Nephron (organoid): ENCODE results near the gene PSORS1C2.

Experiments used
- H3K27ac Mint-ChIP-seq, 3 experiments: 2 replicates each; pipeline ENCODE4 v1.8.0; 2020; ENCODE audit warnings: mixed read lengths in 3 of 3, mild to moderate bottlenecking in 2 of 3, moderate library complexity in 1 of 3
- H3K27me3 Mint-ChIP-seq: 2 replicates; pipeline ENCODE4 v1.8.0; 2021; ENCODE audit warnings: low read depth, mild to moderate bottlenecking, moderate library complexity, mixed read lengths
- H3K36me3 Mint-ChIP-seq: 2 replicates; pipeline ENCODE4 v1.8.0; 2020; ENCODE audit warnings: low read depth, mixed read lengths
- H3K4me1 Mint-ChIP-seq: 2 replicates; pipeline ENCODE4 v1.8.0; 2020; ENCODE audit warnings: mixed read lengths
- H3K4me3 Mint-ChIP-seq, 3 experiments: 2 replicates each; pipeline ENCODE4 v1.8.0; 2020; ENCODE audit warnings: mild to moderate bottlenecking in 3 of 3, mixed read lengths in 3 of 3, moderate library complexity in 2 of 3
- H3K9me3 Mint-ChIP-seq: 2 replicates; pipeline ENCODE4 v1.8.0; 2020; ENCODE audit warnings: mixed read lengths
- TF ChIP-seq, protein P1 (sequence below), 3 experiments: fragments of 200-600 bp; sonication (generic); IDR thresholded peaks; one replicate each; pipeline ENCODE4 v1.5.0; 2021; ENCODE audit warnings: antibody characterized with exemption in 3 of 3; ENCODE audit not compliant: unreplicated experiment in 3 of 3

The PSORS1C2 gene

DNA sequence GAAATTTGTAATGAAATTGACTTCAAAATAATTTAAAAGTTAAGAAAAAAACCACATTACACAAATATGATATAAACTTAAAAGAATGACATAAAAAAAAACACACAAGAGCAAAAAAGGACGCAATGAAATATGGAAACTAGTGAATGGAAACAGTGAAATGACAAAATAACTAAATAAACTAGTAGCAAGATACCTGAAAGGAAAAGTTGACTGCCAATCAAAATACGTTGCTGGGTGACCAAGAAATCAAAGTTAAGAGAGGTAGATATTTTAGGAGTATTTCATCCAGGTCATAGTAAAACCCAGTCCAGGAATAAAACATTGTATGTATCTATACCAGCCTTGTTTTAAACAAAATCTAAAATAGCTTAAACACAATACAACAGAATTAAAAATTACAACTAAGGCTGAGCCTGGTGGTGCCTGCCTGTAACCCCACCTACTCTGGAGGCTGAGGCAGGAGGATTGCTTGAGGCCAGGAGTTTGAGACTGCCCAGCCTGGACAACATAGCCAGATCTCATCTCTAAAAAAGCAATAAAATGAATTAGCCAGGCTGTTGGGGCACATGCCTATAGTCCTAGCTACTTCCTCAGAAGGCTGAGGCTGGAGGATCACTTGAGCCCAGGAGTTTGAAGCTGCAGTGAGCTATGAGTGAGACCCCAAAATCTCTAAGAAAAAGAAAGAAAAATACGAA lies 48.4 kb downstream of the PSORS1C2 start:
- Mint-ChIP-seq H3K27me3 (peaks cover 11% of the 10 kb centered on the region), H3K36me3 (no peaks in the 10 kb centered on the region), H3K4me1 (peaks cover 13% of the 10 kb centered on the region), H3K9me3 (no peaks in the 10 kb centered on the region), H3K27ac (no peak overlapping the region), H3K4me3 (no peak overlapping the region)
- TF ChIP-seq, protein P1, sequence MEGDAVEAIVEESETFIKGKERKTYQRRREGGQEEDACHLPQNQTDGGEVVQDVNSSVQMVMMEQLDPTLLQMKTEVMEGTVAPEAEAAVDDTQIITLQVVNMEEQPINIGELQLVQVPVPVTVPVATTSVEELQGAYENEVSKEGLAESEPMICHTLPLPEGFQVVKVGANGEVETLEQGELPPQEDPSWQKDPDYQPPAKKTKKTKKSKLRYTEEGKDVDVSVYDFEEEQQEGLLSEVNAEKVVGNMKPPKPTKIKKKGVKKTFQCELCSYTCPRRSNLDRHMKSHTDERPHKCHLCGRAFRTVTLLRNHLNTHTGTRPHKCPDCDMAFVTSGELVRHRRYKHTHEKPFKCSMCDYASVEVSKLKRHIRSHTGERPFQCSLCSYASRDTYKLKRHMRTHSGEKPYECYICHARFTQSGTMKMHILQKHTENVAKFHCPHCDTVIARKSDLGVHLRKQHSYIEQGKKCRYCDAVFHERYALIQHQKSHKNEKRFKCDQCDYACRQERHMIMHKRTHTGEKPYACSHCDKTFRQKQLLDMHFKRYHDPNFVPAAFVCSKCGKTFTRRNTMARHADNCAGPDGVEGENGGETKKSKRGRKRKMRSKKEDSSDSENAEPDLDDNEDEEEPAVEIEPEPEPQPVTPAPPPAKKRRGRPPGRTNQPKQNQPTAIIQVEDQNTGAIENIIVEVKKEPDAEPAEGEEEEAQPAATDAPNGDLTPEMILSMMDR (IDR thresholded peaks at IDR 0.05; ENCODE audit: unreplicated experiment in 3 of 3), result no peak
